ENCODE results near the gene APOBEC3H. TPM values are rescaled to one million over a fixed set of nuclear protein-coding genes. Genes with fewer than 3 reads are reported as not detected.

Gene APOBEC3H
- total RNA-seq, 1 donor from 2014 or later: 0.84 TPM

- peaks cover 45% of the 10 kb centered on the region for H3K4me1 ChIP-seq
- H3K4me3 ChIP-seq: peak overlapping the region; percentile 91
- no peaks in the 10 kb centered on the region for H3K27me3 ChIP-seq
- ATAC-seq (peak; percentile 35), DNase-seq (no peak)
- no peaks in the 10 kb centered on the region for H3K36me3 ChIP-seq
- peak overlapping the region; percentile 92 for H3K27ac ChIP-seq
- TF ChIP-seq, protein P1, sequence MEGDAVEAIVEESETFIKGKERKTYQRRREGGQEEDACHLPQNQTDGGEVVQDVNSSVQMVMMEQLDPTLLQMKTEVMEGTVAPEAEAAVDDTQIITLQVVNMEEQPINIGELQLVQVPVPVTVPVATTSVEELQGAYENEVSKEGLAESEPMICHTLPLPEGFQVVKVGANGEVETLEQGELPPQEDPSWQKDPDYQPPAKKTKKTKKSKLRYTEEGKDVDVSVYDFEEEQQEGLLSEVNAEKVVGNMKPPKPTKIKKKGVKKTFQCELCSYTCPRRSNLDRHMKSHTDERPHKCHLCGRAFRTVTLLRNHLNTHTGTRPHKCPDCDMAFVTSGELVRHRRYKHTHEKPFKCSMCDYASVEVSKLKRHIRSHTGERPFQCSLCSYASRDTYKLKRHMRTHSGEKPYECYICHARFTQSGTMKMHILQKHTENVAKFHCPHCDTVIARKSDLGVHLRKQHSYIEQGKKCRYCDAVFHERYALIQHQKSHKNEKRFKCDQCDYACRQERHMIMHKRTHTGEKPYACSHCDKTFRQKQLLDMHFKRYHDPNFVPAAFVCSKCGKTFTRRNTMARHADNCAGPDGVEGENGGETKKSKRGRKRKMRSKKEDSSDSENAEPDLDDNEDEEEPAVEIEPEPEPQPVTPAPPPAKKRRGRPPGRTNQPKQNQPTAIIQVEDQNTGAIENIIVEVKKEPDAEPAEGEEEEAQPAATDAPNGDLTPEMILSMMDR (IDR thresholded peaks at IDR 0.05): no peak
- intact Hi-C loops (cut with DNase I): no loop called here
- H3K9me3 ChIP-seq: no peaks in the 10 kb centered on the region
Measured at GRCh38 chr22:39144101-39144767, 47.2 kb downstream of the APOBEC3H start.

- TF ChIP-seq, protein P1 (IDR thresholded peaks at IDR 0.05): no peak
- Histone ChIP-seq H3K4me1 (peaks cover 59% of the 10 kb centered on the region), H3K27ac (peak overlapping the region; percentile 92), H3K9me3 (no peaks in the 10 kb centered on the region), H3K36me3 (no peaks in the 10 kb centered on the region), H3K27me3 (no peaks in the 10 kb centered on the region), H3K4me3 (peak overlapping the region; percentile 91)
- peak; percentile 49 for DNase-seq
- intact Hi-C loops (cut with DNase I): no loop called here
- ATAC-seq: no peak
Measured at GRCh38 chr22:39146256-39147101, 49.4 kb downstream of the APOBEC3H start.

DNA sequence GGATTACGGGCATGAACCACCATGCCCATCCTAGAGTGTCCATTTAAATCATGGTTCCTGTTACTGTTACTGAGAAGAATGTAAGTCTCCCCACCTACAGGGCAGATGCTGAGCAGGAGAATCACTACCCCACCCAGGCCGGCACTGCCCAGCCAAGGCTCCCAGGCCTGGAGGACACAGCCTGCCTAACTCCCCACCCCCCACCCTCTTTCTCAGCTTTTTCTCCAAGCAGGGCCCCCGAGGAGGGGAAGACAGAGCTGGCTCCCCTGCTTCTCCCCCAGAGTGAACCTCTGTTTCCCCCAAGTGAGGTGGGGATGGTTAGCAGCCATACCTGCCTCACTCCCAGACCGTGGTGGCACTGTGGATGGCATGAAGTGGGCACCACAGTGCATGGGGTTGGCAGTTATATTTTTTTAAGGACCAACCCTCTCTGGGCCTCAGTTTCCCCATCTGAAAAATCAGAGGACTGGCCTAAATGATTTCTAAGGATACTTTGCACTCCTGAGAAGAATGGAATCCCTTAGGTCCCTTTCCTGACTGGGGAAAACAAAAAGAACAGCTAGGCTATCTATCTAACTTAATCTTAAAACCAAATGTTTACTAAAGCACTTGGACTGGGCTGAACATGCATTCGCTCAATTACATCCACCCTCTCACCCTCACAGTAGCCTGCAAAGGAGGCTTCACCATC is 50.4 kb downstream of the APOBEC3H start:
- no peak overlapping the region for H3K4me3 ChIP-seq
- no peaks in the 10 kb centered on the region for H3K27me3 ChIP-seq
- DNase-seq: peak; percentile 47
- TF ChIP-seq, protein P1 (IDR thresholded peaks at IDR 0.05): no peak
- H3K9me3 ChIP-seq: no peaks in the 10 kb centered on the region
- no peaks in the 10 kb centered on the region for H3K36me3 ChIP-seq
- ATAC-seq: no peak
- intact Hi-C loops (cut with DNase I): no loop called here
- peaks cover 63% of the 10 kb centered on the region for H3K4me1 ChIP-seq
- peak overlapping the region; percentile 92 for H3K27ac ChIP-seq

- H3K27me3 ChIP-seq: no peaks in the 10 kb centered on the region
- intact Hi-C loops (cut with DNase I): no loop called here
- H3K4me1 ChIP-seq: peaks cover 63% of the 10 kb centered on the region
- no peaks in the 10 kb centered on the region for H3K36me3 ChIP-seq
- H3K27ac ChIP-seq: peak overlapping the region; percentile 78
- no peak overlapping the region for H3K4me3 ChIP-seq
- ATAC-seq (no peak), DNase-seq (peak; percentile 53)
- H3K9me3 ChIP-seq: no peaks in the 10 kb centered on the region
- TF ChIP-seq, protein P1 (IDR thresholded peaks at IDR 0.05): no peak
Measured at GRCh38 chr22:39148026-39148726, 51.1 kb downstream of the APOBEC3H start.
